GM19438 (cell line): Measurements from ENCODE around the gene CGGBP1.
A peak's percentile ranks its signal among the peaks of the same experiment; 100 is the strongest.

Source experiments
- ATAC-seq: cut with Tn5 transposase; IDR thresholded peaks from one replicate; pipeline ENCODE4 v1.9.1; 2021; ENCODE audit warnings: low read depth; ENCODE audit not compliant: unreplicated experiment

Gene CGGBP1, protein sequence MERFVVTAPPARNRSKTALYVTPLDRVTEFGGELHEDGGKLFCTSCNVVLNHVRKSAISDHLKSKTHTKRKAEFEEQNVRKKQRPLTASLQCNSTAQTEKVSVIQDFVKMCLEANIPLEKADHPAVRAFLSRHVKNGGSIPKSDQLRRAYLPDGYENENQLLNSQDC

DNA sequence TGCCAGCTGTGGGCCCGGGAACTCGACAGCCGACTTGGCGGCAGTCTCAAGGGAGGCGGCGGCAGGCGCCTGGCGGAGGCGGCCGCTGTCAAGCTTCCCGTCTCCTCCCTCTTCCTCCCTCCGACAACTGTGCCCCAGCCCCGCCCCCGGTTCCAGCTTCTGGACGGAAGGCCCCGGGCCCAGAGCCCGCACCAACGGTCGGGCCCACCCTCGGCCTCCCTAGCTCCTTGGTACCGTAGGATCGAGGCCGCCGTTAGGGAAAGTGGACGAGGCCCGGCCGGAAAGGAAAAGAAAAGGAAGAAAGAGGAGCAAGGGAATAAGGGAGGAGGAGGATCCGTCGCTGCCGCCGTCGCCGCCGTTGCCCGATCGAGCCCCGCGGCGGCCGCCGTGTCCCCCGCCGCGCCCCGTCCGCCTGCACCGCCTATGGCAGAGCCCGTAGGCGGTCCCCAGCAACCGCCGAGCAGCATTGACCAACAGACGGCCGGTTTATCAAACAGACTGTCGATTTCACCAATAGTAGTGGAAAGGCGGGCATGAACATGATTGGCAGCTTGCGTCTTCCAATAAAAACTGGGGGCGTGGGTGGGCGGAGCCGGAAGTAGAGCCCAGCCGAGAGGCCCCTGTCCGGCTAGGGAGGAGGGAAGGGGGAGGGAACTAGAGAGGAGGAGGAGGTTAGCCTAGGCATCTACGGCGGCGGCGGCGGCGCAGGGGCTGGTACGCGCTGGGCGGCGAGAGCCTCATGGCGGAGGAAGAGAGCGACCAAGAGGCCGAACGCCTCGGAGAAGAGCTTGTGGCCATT lies at the start of gene CGGBP1, which contains the start of gene ZNF654:
Gene CGGBP1, minus strand, starts transcription at position 425 of the 799 bp plus-strand sequence. CDS start 3,029 bp downstream, outside the sequence.
Gene ZNF654, plus strand, starts transcription at position 675 of the 799 bp plus-strand sequence. Its CDS starts 65 bp downstream, at position 740.
- peak; percentile 93 for ATAC-seq

DNA sequence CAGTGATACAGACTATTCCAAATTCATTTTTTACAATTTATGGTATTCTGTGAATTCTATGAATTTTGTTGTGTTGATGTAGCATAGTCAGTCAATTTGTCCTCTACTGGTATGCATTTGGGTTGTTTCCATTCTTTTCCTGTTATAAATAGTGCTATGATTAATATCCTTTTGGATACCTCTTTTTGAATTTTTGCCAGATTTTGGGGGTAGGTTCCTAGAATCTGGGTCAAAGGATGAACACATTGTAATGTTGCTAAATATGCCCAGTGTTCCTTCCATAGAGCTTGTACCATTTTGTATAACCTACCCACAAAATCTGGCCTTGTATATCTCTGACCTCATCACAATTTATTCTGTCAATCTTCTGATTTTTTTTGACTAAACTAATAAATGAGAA lies 46.5 kb upstream of the CGGBP1 start:
- no peak for ATAC-seq

DNA sequence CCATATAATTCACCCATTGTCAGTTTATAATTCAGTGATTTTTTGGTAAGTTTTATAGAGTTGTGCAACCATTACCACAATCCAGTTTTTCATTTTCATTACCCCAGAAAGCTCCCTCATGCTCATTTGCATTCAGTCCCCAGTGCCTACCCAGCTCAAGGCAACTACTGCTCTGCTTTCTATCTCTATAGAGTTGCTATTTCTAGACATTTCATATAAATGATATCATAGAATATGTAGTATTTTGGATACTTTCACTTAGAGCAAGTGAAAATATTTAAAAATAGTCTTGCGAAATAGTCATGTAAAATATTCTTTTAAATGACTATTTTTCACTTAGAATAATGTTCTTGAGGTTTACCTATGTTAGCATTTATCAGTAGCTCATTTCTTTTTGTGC lies 42.3 kb upstream of the CGGBP1 start:
- ATAC-seq: peak; percentile 62

DNA sequence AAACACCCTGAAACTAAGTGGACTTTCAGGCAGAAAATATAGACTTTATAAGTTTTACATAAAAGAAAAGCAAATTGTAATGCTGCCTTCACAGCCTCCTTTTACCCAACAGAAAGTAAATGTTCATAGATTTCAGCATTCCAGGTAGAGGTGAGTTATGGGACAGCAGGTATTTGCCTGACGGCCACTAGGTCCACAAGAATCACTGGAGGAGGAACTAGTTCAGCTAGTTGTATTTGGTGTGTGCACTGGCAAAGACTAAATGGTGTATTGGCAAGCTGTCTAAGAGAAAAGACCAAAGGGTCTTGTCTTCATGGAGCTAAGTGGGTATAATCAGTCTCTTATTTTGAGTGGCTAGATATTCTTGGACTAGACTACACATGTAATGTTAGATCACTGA lies 34.5 kb upstream of the CGGBP1 start:
- no peak for ATAC-seq

DNA sequence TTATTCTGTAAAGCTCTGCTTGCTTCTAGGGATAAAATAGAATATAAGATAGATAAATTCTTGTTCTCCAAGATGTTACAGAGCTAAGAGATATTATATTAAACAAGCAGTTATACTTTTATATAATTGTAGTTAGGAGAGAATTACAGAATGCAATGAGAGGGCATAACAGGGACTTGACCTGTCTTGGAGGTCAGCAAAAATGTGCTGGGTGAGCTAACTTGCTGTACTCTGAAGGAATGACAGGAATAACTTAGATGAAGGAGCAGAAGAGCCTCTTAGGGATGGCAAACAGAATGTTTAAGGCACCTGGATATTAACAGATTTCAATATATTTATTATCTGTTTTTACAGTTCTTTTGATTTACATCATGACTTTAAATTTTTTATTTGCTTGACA lies 33.5 kb upstream of the CGGBP1 start:
- ATAC-seq: no peak

DNA sequence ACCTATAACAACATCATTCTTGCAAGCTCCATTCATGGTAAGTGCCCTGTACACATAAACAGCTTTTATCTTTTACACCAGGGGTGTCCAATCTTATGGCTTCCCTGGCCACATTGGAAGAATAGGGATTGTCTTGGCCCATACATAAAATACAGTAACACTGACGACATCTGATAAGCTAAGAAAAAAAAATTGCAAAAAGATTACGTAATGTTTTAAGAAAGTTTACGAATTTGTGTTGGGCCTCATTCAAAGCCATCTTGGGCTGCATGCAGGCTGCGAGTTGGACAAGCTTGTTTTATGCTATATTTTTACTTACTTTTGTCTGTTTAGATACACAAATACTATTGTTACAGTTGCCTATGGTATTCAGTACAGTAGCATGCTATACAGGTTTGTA lies 31.9 kb upstream of the CGGBP1 start:
- no peak for ATAC-seq

DNA sequence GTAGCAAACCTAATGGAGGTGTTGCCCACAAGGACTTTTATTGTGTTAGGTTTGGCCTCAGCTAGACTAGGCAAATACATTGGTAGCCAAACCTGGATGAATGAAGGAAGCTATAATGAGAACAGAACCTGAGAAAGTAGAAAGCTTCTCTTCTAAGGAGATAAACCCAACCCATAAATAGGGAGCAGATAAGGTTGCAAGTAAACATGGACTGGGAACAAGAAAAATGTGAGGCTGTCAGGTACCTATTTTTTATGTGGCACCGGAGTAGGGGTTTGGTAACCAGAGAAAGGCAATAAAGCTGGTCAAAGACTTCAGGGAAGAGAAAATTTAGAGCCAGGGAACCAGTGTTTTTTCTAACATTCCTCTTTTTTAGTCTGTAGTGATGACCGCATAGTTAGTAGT lies 25.3 kb upstream of the CGGBP1 start:
- ATAC-seq: no peak

DNA sequence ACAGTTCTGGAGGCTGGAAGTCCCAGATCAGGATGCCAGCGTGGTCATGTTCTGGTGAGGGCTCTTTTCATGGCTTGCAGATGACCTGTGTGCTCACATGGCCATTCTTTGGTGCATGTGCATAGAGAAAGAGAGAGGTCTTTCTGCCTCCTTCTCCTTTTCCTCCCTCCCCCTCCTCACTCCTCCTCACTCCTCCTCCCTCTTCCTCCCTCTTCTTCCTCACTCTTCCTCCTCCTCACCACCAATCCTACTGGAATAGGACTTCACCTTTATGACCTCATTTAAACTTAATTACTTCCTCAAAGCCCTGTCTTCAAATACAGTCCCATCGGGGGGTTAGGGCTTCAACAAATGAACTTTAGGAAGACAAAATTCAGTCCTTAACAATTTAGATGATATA lies 24.0 kb upstream of the CGGBP1 start:
- no peak for ATAC-seq

DNA sequence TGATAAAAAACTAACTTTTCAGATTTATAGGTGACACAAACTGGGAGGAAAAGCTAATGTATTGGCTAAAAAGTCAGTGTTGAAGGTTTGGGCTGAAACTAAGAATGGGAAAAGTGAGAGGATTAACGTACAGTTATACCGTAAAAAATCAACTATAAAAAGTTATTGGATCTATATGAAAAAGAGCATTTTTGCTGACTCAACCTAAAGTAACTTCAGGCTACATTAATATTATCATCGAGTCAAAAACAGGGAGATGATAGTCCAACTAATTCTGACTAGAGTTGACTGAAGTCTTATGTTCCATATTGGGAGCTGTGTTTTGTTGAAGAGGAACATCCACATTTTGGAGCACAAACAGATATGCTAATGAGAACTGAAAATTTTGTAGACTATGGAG lies 20.1 kb upstream of the CGGBP1 start:
- no peak for ATAC-seq

DNA sequence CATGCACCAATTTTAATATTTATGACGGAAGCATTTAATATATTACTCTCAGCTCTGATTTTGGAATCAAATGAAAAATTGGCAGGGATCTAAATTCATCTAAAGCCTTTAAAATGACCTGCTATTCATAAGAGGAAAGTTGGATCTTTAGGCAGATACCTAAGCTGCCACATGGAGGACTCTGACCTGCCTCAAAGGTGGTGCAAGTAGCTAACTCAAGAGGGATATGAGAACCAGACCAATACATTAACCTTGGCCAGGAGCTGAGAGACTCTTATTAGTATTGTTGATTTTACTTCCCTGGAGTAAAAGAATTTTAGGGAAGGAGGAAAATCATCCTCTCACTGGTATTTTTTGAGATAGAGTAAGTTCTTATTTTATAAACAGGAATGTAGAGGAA lies 17.9 kb upstream of the CGGBP1 start:
- ATAC-seq: no peak

DNA sequence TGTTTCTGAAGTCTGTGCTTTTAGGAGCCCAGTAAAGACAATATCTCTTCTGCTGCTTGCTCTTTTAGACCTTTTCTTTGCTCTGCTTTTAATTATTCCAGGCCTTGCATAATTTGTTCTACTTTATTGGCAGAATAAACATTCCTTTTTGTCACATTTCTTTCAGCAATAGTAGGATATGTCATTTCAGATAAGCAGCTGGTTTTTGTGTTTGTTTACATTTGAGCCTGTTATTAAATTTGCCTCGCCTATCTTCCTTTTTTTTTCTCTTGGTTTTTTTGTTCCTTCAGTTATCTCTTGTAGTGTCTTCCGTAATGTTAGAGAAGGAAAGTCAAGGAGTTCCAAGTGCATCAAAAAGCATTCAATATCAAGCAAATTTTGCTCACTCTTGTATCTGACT lies 16.7 kb upstream of the CGGBP1 start:
- ATAC-seq: no peak

DNA sequence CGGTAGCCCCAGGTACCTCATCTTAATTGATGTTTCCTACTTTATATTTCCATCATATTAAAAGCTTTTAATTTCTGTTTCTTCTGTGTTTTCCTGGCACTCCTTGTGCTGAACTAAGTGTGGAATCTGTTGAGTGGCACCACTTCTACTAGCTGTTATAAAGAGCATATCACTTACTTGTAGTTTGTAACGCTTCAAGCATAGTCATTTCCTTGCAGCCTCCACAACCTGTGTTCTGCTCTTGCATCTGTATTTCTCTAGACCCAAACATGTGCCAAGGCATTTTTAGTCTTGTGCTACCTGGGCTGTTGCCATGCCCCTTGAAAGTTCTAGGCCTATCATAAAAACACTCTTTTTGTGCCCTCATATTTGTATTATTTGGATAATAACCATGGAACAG lies 16.3 kb upstream of the CGGBP1 start:
- no peak for ATAC-seq

DNA sequence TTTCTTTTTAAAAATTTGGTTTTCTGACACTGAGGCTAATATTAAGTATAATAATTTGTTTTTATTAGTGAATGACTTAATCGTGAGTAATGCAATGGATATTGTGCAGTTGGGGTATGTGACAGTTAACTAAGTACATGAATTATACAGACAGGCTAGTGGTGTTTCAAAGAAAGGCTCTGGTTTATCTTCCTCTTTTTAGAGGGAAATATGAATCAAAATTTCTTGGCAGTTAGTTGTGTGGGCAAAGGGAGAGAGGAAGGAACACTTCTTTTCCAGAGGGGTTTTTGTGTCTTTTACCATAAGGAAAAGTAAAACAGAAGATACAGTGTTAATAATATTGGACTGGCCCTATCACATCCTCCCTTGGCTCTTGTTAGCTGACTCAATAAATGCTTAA lies 2.9 kb upstream of the CGGBP1 start:
- no peak for ATAC-seq

DNA sequence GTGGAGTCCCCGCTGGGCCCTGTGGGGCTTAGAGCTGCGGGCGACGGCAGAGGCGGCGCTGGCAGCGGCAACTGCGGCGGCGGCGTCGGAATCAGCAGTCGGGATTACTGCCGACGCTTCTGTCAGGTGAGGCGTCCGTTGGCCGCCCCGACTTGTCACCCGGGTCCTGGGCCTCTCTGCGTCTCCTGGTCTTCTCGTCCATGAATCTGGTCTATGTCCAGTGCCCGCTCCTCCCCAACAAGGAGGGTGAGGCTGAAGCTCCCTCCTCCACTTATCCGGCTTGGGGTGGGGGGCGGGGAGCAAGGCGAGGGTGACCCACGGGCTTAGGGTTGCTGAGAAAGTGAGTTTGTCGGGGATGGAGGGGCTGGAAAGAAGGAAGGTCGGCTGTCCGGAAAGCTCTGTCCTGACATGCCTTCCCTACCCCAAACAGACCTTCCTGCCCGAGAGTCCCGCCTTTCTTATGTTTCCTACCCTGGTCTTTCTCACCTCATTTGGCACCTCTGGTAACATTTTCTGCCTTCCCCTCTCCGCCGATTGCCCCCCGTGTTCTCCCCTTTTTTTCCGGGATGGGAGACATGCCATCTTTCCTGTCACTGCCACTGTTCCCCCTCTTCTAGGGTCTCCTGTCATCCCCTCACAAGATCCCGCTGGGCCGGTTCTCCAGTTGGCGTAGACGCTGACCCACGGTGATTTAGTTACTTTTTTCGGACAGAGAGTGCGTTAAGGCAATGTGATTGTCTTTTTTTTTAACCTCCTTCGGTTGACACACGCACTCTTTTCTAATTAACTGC lies 770 bp upstream of the CGGBP1 start:
- ATAC-seq: peak; percentile 6

DNA sequence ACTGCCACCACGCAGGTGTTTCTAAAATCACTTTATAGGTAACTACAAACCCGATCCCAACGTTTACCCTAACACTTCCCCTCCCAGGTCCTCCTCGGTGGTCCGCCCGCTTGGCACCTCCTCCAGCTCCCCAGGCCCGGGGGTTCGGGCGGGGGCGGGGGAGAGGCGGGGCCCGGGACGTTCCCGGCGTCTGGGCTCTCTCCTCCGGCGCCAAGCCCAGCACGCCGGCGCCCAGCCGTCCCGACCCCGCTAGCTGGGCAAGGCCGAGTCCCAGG lies 562 bp downstream of the CGGBP1 start:
- no peak for ATAC-seq

DNA sequence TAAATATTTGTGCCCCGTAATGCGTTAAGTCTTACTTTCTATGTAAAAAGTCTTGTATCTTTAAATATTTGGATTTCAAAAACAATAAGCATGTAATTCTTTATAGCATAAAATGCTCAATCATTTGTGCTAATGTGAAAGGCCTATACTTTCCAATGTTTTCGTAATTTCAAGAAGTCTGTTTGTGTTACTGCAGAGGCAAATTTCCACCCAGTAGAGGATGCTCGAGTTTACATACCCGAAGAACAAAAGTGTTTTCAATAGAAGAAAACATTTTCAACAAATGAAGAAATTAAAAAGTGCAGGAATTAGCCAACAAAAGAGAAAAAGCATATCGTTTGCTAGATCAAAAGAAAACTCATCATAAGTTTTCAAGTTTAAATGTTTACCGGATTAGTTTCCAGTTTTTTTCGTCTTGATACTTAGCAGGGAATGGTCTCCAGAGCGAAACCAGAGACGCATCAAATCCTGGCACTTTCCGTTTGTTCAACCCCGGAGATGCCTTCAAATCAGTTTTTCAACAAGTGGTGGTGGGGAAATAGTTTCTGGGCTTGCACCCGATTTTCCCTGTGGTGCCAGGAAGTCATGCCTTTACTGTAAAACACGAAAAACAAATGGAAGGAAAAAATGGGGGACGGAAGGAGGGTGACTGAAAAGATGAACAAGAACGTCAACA lies 1.0 kb downstream of the CGGBP1 start:
- ATAC-seq: no peak

DNA sequence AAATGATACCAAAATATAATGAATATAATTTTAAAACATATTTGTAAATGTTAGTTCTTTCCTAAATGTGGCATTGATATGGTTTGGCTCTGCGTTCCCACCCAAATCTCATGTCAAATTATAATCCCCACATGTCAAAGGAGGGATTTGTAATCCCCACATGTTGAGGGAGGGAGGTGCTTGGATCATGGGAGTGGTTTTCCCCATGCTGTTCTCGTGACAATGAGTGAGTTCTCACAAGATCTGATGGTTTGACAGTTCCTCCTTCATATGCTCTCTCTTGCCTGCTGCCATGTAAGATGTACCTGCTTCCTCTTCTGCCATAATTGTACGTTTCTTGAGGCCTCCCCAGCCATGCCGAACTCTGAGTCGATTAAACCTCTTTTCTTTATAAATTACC lies 12.0 kb downstream of the CGGBP1 start:
- no peak for ATAC-seq

DNA sequence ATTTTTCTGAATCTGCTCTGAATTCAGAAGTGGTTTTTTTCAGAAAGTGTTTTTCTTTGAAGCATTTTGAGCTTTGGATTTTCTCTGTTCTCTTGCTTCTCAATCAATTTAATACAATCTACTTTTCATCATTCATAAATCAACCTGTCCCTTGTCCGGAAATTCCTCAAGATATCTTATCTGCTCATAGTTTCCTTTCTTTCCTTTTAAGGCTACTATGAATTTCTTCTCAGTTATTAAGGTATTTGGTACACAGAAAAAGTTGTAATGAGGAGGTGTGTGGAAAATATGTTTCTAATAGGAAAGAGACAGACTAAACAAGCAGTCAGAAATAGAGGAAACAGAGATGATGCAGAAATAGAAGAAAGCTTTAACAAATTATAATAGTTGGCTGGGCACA lies 14.4 kb downstream of the CGGBP1 start:
- no peak for ATAC-seq

DNA sequence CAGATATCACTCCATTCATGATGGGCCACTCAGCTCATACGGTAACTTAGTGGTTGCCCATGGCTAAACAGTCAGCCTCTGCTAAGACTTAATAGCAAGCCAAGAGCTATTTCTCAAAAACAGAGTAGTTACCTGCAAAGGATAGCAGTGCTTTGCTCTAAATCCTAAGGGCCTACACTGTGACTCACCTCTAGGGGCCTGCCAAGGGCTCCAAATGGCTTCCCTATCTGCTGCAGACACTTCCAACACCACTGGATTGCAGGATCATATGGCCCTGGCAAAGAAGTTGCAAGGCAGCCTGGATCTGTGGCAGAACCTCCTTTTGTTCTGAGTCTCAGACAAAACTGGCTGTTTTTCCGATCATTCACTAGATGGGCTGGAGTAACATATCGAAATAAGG lies 17.8 kb downstream of the CGGBP1 start:
- ATAC-seq: no peak

DNA sequence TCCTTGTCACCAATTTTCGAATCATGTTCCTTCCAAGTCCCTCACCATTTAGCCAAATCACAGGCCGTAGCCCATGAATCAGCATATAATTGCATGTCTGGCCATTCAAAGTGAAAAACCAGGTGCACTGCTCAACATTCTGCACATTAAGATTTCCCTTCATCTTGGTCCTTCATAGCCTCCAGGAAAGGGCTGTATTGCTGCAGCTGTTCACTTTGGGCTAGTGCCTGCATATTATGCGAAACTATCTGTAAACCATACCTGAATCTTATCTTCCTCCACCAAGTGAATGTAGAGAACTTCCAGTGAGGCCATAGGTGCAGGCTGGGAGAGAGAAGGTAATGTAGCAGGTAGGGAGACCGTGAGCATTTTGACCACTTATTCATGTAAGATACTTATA lies 18.3 kb downstream of the CGGBP1 start:
- ATAC-seq: no peak

DNA sequence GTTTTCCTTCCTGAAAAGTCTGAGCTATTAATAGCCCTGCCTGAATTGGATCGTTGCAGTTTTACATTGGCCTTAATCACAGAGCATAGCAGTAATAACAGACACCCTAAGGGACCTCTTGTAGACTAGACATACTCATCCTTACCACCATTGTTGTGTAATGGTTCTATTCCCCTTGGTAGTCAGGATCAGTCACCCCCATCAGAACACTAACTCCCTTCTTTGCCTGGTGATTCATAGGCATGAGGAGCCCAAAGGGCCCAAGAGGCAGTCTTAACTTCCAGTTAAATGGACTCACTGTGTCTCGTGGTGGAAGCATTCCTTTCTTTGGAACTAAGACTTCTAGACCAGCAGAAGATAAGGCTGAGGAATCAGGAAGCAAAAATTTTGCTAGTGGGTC lies 20.2 kb downstream of the CGGBP1 start:
- ATAC-seq: no peak
